Upper lobe of left lung (tissue), 6 donors: Measurements from ENCODE around the gene SYNRG. TPM values are rescaled to one million over a fixed set of nuclear protein-coding genes. Genes with fewer than 3 reads are reported as not detected.

Source experiments
- ATAC-seq, 2 donors: fragments of 200-7000 bp; cut with Tn5 transposase; one replicate each; pipeline ENCODE4 v1.9.1; 2022; ENCODE audit warnings: mild to moderate bottlenecking in 2 of 2, moderate library complexity in 2 of 2; ENCODE audit not compliant: low FRiP score in 2 of 2
- DNase-seq, 2 donors: peaks; one replicate each; pipeline ENCODE4 v3.0.0-alpha.2; 2019 to 2020
- H3K27ac ChIP-seq, 4 donors: fragments of 200-600 bp; sonication (generic); one replicate each; pipeline ENCODE4 v1.5.1; 2016 to 2019
- H3K27me3 ChIP-seq, 4 donors: fragments of 200-600 bp; sonication (generic); one replicate each; pipeline ENCODE4 v1.5.1; 2017 to 2019
- H3K36me3 ChIP-seq, 4 donors: fragments of 200-600 bp; sonication (generic); one replicate each; pipeline ENCODE4 v1.5.1; 2016 to 2019
- H3K4me1 ChIP-seq, 4 donors: fragments of 200-600 bp; sonication (generic); one replicate each; pipeline ENCODE4 v1.5.1; 2018 to 2019
- H3K4me3 ChIP-seq, 4 donors: fragments of 200-600 bp; sonication (generic); one replicate each; pipeline ENCODE4 v1.5.1; 2017 to 2019; ENCODE audit warnings: mild to moderate bottlenecking in 2 of 4, moderate library complexity in 1 of 4
- H3K9me3 ChIP-seq, 4 donors: fragments of 200-600 bp; sonication (generic); one replicate each; pipeline ENCODE4 v1.5.1; 2018 to 2019
- CTCF ChIP-seq, 6 experiments: fragments of 450-650 bp in 4 of 6; fragments of 200-600 bp in 2 of 6; sonication (generic) in 2 of 6; IDR thresholded peaks; one replicate each; pipeline ENCODE4 v1.5.1; 2016 to 2019; ENCODE audit warnings: antibody characterized with exemption in 6 of 6
- EP300 ChIP-seq, 4 donors: sonication (generic); formaldehyde crosslinking; IDR thresholded peaks; one replicate each; pipeline ENCODE4 v1.5.1; 2017; ENCODE audit warnings: antibody characterized with exemption in 4 of 4, control low read depth in 2 of 4
- POLR2A ChIP-seq, 4 donors: fragments of 450-650 bp; IDR thresholded peaks; one replicate each; pipeline ENCODE4 v1.5.1; 2016 to 2017; ENCODE audit warnings: antibody characterized with exemption in 4 of 4, mild to moderate bottlenecking in 2 of 4
- POLR2AphosphoS5 ChIP-seq, 2 donors: sonication (generic); formaldehyde crosslinking; IDR thresholded peaks; one replicate each; pipeline ENCODE4 v1.5.1; 2017; ENCODE audit warnings: antibody characterized with exemption in 2 of 2
- WGBS, 2 donors: methylation state at CpG; one replicate each; pipeline ENCODE4 v1.1.5; 2017 to 2018; 5-methylcytosine and 5-hydroxymethylcytosine counted together
- total RNA-seq, 6 donors: library from RNA; depleted of rRNA in 4 of 6; stranded (reverse); fragments of >200 nt in 4 of 6; gene quantifications; one replicate each; pipeline versions ENCODE4 v1.1.0 to v1.2.1, GENCODE V29; 2016 to 2021
- donor health status: DM: no; HTN: no; CAD: no; lungs with moderate emphysema.
- donor health status: DM: no; HTN: yes; CAD: no; lungs with severe emphysema.

Gene SYNRG
- total RNA-seq, 6 donors from 2014 or later, result 25.2 to 58.7 (median 43.8) TPM

DNA sequence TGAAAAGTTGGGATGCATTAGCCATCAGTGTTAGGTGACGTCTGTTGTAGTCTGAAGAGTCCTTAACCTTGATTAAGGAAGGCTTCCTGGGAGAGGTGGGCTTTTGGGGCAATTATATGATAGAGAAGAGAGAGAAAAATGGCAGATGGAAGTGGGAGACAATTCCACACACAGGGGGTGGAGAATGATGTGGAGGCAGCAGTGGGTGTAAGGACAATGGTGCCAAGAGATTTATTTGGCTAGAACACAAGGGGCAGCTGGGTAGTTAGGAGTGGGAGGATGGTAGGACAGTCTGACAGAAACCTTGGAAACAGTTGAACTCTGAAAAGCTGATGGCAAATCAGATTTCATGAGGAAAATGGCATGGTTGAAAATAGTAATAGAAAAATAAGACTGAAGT, 130.2 kb downstream of the SYNRG start:
- DNase-seq (no peak), ATAC-seq (no peak)
- WGBS, 2 donors, result 85 to 89% methylated on average over 1 of the region's 1 CpG
- H3K9me3 ChIP-seq, result no peaks in the 10 kb centered on the region
- peaks cover 9 to 53% (median 35%) of the 10 kb centered on the region in 4 donors for H3K36me3 ChIP-seq
- no peak overlapping the region for H3K4me3 ChIP-seq
- peaks cover 0 to 5% (median 1%) of the 10 kb centered on the region in 4 donors for H3K4me1 ChIP-seq
- no peaks in the 10 kb centered on the region for H3K27me3 ChIP-seq
- H3K27ac ChIP-seq, result no peak overlapping the region
- TF ChIP-seq CTCF (IDR thresholded peaks at IDR 0.05) (no peak), POLR2A (IDR thresholded peaks at IDR 0.05) (no peak), EP300 (IDR thresholded peaks at IDR 0.05) (no peak), POLR2AphosphoS5 (IDR thresholded peaks at IDR 0.05) (no peak)

- no peak for TF ChIP-seq POLR2A (IDR thresholded peaks at IDR 0.05)
- TF ChIP-seq POLR2AphosphoS5 (IDR thresholded peaks at IDR 0.05), result no peak
- TF ChIP-seq CTCF (IDR thresholded peaks at IDR 0.05), result no peak
- Histone ChIP-seq H3K27me3 (no peaks in the 10 kb centered on the region), H3K4me3 (no peak overlapping the region), H3K27ac (no peak overlapping the region), H3K9me3 (no peaks in the 10 kb centered on the region), H3K36me3 (peaks cover 12 to 61% (median 43%) of the 10 kb centered on the region in 4 donors), H3K4me1 (peaks cover 0 to 5% (median 1%) of the 10 kb centered on the region in 4 donors)
- DNase-seq (no peak), ATAC-seq (peak in 1 of 2 donors; percentile 76)
- 70 to 83% methylated on average over 2 of the region's 2 CpGs for WGBS, 2 donors
Observed at GRCh38 chr17:37478187-37478586, 131.0 kb downstream of the SYNRG start.

GRCh38 chr17:37476431-37477120, 132.6 kb downstream of the SYNRG start:
- Histone ChIP-seq H3K4me1 (peaks cover 0 to 5% (median 1%) of the 10 kb centered on the region in 4 donors), H3K36me3 (peaks cover 18 to 77% (median 54%) of the 10 kb centered on the region in 4 donors), H3K4me3 (no peak overlapping the region), H3K9me3 (no peaks in the 10 kb centered on the region), H3K27me3 (no peaks in the 10 kb centered on the region), H3K27ac (peak overlapping the region in 1 of 4 donors; percentile 4)
- DNase-seq (no peak), ATAC-seq (peak; percentile 23 to 50)
- TF ChIP-seq CTCF (IDR thresholded peaks at IDR 0.05) (no peak), EP300 (IDR thresholded peaks at IDR 0.05) (no peak), POLR2AphosphoS5 (IDR thresholded peaks at IDR 0.05) (no peak), POLR2A (IDR thresholded peaks at IDR 0.05) (no peak)
- 81 to 84% methylated on average over 4 of the region's 4 CpGs for WGBS, 2 donors

DNA sequence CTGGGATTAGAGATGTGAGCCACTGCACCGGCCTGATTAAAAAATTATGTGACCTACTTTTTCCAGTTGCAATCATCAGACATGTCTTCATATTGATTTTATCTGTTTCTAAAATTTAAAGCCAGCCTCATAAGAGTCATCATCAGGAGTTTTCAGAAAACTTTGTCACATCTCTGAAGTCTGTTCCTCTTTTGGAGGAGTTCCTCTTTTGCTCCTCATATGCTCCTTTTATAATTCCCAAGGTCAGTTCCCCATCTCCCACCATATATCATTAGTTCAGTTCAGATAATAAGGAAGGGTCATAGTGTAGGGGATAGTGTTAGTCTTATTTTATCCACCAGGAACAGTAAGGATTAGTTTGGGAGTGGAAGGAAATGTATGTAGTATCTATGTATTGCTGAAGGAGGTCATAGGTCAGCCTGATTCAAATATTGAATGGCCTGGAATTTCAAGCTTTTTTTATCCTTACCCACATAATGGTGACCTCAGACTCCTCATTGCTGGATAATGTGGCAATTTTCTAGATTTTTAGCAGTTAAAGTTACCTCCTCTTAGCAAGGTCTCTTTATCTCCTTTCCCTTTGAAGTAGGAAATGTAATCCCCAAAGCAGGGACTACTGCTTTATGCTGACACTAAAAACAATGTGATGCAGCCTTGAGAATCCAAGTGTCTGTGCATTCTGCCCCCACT, 133.3 kb downstream of the SYNRG start:
- TF ChIP-seq CTCF (IDR thresholded peaks at IDR 0.05), result no peak
- no peak for TF ChIP-seq EP300 (IDR thresholded peaks at IDR 0.05)
- TF ChIP-seq POLR2A (IDR thresholded peaks at IDR 0.05), result no peak
- TF ChIP-seq POLR2AphosphoS5 (IDR thresholded peaks at IDR 0.05), result no peak
- peaks cover 0 to 3% (median 0%) of the 10 kb centered on the region in 4 donors for H3K4me1 ChIP-seq
- peaks cover 18 to 84% (median 59%) of the 10 kb centered on the region in 4 donors for H3K36me3 ChIP-seq
- no peak overlapping the region for H3K4me3 ChIP-seq
- ATAC-seq (no peak), DNase-seq (no peak)
- no peaks in the 10 kb centered on the region for H3K27me3 ChIP-seq
- peak overlapping the region in 1 of 4 donors; percentile 4 for H3K27ac ChIP-seq
- no peaks in the 10 kb centered on the region for H3K9me3 ChIP-seq
- 72 to 82% methylated on average over 1 of the region's 1 CpG for WGBS, 2 donors
